IPS DF 6.9 (cell line): Measurements from ENCODE around the gene C20orf96.

Source experiments
- DNase-seq: peaks from one replicate; pipeline ENCODE4 v3.0.0-alpha.2; 2013; ENCODE audit warnings: low read depth, low spot score
- H3K27ac ChIP-seq: one replicate; pipeline ENCODE4 v1.5.1; 2013; ENCODE audit warnings: low read length, control low read depth
- H3K27me3 ChIP-seq: 2 replicates; pipeline ENCODE4 v1.6.1; 2013; ENCODE audit warnings: mild to moderate bottlenecking, low read length; ENCODE audit not compliant: control insufficient read depth, insufficient read depth
- H3K36me3 ChIP-seq: 2 replicates; pipeline ENCODE4 v1.6.1; 2013; ENCODE audit warnings: low read length; ENCODE audit not compliant: control insufficient read depth, insufficient read depth
- H3K4me1 ChIP-seq: 2 replicates; pipeline ENCODE4 v1.6.1; 2013; ENCODE audit warnings: low read length; ENCODE audit not compliant: control insufficient read depth, insufficient read depth
- H3K4me3 ChIP-seq: 2 replicates; pipeline ENCODE4 v1.5.1; 2013; ENCODE audit warnings: mild to moderate bottlenecking, low read length
- H3K9me3 ChIP-seq: 2 replicates; pipeline ENCODE4 v1.6.1; 2013; ENCODE audit warnings: low read length, inconsistent platforms; ENCODE audit not compliant: control insufficient read depth, insufficient read depth
- WGBS: extraction: QIAGEN DNeasy Blood & Tissue Kit; methylation state at CpG from one replicate; pipeline ENCODE4 v1.1.7; 2013; ENCODE audit warnings: mixed read lengths, missing lambda C conversion rate; ENCODE audit not compliant: insufficient read length, insufficient coverage; 5-methylcytosine and 5-hydroxymethylcytosine counted together

The C20orf96 gene

DNA sequence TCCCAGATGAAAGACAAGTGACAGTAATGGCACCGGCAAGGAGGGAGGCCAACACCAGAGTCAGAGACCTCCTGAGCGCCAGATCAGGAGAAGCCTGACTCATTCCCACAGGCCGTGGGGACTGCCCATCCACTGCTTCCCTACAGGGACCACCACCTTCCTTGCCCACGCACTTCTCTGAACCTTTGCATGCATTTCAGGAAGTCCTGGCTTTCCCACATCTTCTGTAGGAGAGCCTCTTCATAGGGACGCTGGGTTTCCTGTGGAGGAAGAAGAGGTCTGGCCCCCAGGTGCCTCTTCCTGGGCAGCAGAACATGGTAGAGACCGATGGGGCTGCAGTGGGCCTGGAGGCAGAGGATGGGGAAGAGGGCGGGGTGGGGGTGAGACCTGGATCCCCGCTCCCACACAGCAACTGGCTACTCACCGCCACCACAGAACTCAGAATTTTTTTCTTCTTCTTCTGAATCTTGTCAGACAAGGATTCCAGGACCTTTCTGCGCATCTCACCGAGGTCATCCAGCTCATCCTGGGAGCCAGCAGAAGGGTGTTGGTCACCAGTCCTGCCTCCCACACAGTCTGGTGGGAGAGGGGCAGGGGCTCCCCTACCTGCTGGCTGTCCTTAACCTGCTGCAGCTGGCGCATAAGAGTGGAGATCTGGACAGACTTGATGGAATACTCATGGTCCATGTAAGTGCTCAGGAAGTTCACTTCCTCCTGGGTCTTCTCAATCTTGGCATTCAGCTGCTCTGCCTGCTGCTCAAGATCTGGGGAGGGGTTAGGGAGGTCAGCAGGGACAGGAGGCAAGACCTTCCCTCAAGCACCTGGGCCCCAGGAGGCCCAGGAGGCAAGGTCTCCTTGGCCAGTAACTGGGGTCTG is 13.7 kb downstream of the C20orf96 start:
- Histone ChIP-seq H3K9me3 (no peaks in the 10 kb centered on the region), H3K4me1 (no peaks in the 10 kb centered on the region), H3K27ac (no peak overlapping the region), H3K4me3 (no peak overlapping the region), H3K27me3 (no peaks in the 10 kb centered on the region), H3K36me3 (peaks cover 9% of the 10 kb centered on the region)
- no peak for DNase-seq
- WGBS = no CpG with 5 or more reads among the region's 12 CpGs

DNA sequence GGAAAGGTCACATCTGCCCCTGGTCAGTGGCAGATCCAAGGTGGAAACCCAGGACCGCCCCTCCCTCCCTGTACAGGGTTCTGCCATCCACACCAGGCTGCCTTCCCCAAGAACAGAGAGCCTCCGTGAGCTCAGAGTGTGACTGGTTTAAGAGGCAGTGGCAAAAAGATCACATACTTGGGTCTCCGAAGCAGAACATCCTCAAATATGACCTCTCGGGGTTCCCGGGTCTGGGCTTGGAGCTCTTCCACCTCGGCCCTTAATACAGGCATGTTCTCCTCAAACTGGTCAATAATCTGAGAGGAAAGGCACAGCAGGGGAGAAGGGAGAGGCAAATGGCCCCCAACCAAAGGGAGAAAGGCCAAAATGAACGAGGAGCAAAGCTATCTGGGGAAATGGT is 14.8 kb downstream of the C20orf96 start:
- Histone ChIP-seq H3K9me3 (no peaks in the 10 kb centered on the region), H3K27ac (no peak overlapping the region), H3K36me3 (peaks cover 9% of the 10 kb centered on the region), H3K4me3 (no peak overlapping the region), H3K27me3 (no peaks in the 10 kb centered on the region), H3K4me1 (no peaks in the 10 kb centered on the region)
- DNase-seq = no peak
- no CpG with 5 or more reads among the region's 7 CpGs for WGBS

DNA sequence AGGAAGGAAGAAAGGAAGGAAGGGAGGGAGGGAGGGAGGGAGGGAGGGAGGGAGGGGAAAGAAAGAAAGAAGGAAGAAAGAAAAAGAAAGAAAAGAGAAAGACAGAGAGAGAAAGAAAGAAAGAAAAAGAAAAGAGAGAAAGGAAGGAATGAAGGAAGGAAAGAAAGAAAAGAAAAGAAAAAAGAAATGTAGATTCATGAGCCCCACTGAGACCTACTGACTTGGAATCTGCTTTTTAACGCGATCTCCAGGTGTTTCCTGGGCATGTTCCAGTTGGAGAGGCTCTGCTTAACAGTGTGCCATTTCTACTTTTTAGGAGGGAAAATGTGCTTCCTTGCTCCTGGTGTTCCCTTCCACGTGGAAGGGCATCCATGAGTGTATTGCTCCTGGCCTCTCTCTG is 16.7 kb downstream of the C20orf96 start:
- Histone ChIP-seq H3K27me3 (no peaks in the 10 kb centered on the region), H3K27ac (no peak overlapping the region), H3K36me3 (peaks cover 9% of the 10 kb centered on the region), H3K4me3 (no peak overlapping the region), H3K9me3 (no peaks in the 10 kb centered on the region), H3K4me1 (no peaks in the 10 kb centered on the region)
- no peak for DNase-seq
- WGBS = no CpG with 5 or more reads among the region's 3 CpGs

DNA sequence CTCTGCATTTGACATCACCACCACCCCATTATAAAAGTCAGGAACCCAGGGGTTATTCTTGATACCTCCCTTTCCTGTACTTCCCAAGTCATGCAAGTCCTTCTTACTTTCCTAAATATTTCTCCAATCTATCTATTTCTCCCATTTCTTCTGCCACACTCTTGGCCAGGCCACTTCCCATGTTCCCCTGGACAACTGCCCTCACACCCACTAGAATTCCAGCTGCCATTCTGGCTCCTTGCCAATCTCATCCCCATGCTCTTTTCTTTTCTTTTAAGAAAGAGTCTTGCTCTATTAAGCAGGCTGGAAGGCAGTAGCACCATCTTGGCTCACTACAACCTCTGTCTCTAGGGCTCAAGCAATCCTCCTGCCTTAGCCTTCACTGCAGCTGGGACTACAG is 17.8 kb downstream of the C20orf96 start:
- Histone ChIP-seq H3K27me3 (no peaks in the 10 kb centered on the region), H3K36me3 (peaks cover 9% of the 10 kb centered on the region), H3K9me3 (no peaks in the 10 kb centered on the region), H3K27ac (no peak overlapping the region), H3K4me1 (no peaks in the 10 kb centered on the region), H3K4me3 (no peak overlapping the region)
- no peak for DNase-seq

DNA sequence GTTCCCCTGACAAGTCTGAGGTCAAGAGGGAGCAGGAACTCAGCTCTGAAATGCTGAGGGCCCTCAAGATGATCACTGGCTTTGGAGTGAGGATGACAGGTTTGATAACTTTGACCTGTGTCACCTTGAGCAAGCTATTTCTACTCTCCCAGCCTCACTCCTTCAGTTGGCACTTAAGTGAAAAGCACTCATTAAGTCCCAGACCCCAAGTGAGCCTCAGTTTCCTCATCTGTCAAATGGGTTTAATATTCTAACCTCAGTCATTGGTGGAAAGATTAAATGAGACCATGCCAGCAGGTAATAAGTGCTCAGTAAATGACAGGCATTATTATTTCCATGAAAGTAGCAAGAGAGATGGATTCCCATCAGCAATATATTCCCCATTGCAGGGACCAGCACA is 19.0 kb downstream of the C20orf96 start:
- H3K27ac ChIP-seq = no peak overlapping the region
- H3K4me3 ChIP-seq = no peak overlapping the region
- DNase-seq = no peak
- H3K27me3 ChIP-seq = no peaks in the 10 kb centered on the region
- H3K36me3 ChIP-seq = peaks cover 3% of the 10 kb centered on the region; the same call in 1 of the 2 replicates
- H3K9me3 ChIP-seq = no peaks in the 10 kb centered on the region
- H3K4me1 ChIP-seq = no peaks in the 10 kb centered on the region

DNA sequence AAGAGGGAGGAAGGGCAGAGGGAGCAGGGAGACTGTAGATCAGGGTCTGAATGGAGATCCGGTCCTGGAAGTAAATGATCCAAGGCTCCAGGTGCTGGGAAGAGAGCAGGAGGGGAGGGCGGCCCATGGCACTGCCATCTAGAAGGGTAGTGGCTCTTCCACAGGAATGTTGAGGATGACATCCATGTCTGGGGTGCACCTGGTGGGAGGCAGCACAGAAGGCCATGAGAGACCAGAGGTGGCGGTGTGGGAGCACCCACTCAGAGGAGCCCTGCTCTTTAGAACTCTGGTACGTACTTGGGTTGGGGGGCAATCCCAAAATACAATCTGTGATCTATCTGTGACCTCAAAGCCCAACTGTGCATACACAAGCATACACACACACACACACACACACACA is 19.5 kb downstream of the C20orf96 start:
- no peaks in the 10 kb centered on the region for H3K9me3 ChIP-seq
- no CpG with 5 or more reads among the region's 4 CpGs for WGBS
- H3K27me3 ChIP-seq = peaks cover 1% of the 10 kb centered on the region; the same call in 1 of the 2 replicates

DNA sequence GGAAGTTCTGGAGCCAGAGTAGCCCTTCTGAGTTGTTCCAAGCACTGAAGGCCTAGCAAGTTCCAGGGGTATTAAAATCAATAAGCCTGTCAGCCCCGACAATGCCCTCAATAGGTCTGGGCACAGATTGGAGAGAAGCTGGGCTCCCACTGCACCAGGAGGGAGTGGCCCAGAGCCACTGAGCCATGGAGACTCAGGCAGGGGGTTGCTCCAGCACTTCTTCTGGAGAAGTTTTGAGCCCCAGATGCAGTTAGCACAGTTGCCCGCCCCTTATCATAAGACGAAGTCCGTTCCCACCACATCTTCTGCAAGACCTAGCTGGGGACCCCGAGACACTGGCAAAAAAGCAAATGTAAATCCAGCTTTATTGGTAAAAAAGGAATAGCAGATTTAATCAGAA is 20.0 kb downstream of the C20orf96 start:
- DNase-seq = no peak
- no CpG with 5 or more reads among the region's 5 CpGs for WGBS

More for the DNA sequence above, 19.5 kb downstream of the C20orf96 start:
- DNase-seq = no peak
- Histone ChIP-seq H3K4me3 (no peak overlapping the region), H3K36me3 (no peaks in the 10 kb centered on the region), H3K27ac (no peak overlapping the region), H3K4me1 (no peaks in the 10 kb centered on the region)

DNA sequence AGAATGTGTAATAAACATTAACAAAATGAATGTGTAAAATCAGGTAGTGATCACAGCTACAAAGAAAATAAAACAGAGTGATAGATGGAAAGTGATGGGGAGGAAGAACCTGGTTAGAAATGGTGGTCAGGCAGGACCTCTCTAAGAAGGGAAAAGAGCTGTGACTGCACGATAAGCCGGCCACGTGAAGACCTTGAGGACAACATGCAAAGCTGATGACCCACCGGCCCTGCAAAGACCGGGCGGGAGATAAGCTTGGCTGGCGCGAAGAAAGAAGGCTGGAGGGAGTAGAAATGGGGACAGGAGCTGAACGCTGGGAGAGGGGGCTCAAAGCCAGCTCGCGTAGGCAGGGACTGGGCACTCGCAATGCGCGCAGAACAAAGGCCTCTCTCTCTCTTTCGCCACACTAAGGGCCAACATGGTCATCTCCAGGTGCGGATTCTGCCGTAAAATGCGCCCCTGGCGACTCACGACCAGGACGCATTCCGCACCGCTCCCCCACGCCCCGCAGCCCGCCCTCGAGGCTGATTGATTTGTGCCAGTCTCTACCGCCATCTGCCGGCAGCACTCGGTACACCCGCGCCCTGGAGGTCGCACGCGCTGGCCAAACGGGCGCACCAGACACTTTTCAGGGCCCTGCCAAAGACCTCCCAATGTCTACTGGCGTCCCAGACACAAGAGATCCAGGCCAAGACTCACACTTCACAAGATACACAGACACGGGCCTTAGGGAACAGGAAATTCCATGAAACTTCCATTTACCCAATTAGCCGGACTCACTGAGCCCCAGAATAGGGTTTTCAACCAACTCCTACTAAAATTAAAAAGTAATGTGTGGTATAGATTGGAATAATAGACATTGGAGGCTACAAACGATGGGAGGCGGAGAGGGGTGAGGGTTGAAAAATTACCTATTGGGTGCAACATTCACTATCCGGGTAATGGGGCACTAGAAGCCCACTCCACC is 23.7 kb downstream of the C20orf96 start:
- no CpG with 5 or more reads among the region's 43 CpGs for WGBS
- H3K4me3 ChIP-seq = no peak overlapping the region
- H3K27ac ChIP-seq = no peak overlapping the region

More for the DNA sequence above, 20.0 kb downstream of the C20orf96 start:
- Histone ChIP-seq H3K36me3 (no peaks in the 10 kb centered on the region), H3K27ac (no peak overlapping the region), H3K9me3 (no peaks in the 10 kb centered on the region), H3K4me1 (no peaks in the 10 kb centered on the region), H3K27me3 (peaks cover 1% of the 10 kb centered on the region; the same call in 1 of the 2 replicates), H3K4me3 (no peak overlapping the region)

DNA sequence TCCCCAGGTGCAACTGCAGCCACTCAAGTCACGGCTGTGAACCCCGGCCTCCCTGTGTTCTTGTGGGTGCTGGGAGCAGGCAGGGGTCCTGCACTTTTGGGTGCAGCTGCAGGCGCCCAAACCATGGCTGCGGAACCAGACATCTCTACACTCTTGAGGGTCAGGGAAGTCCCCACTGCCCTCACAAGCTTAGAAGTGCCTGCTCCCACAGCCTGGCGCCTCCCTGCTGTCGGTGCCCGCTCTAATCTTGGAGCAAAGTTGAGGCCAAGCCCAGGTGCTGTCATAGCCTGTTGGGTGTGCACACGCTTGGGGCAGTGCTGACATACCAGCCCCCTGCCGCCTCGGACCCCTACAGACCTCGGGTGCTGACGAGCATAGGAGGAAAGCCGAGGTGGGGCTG is 26.8 kb downstream of the C20orf96 start:
- Histone ChIP-seq H3K27me3 (peaks cover 10% of the 10 kb centered on the region; the same call in 1 of the 2 replicates), H3K4me3 (no peak overlapping the region), H3K9me3 (no peaks in the 10 kb centered on the region), H3K4me1 (no peaks in the 10 kb centered on the region), H3K36me3 (no peaks in the 10 kb centered on the region), H3K27ac (no peak overlapping the region)
- WGBS = no CpG with 5 or more reads among the region's 13 CpGs
- no peak for DNase-seq

More for the DNA sequence above, 23.7 kb downstream of the C20orf96 start:
- Histone ChIP-seq H3K9me3 (no peaks in the 10 kb centered on the region), H3K4me1 (no peaks in the 10 kb centered on the region), H3K27me3 (peaks cover 4% of the 10 kb centered on the region; the same call in 1 of the 2 replicates), H3K36me3 (no peaks in the 10 kb centered on the region)
- DNase-seq = peak; percentile 82

DNA sequence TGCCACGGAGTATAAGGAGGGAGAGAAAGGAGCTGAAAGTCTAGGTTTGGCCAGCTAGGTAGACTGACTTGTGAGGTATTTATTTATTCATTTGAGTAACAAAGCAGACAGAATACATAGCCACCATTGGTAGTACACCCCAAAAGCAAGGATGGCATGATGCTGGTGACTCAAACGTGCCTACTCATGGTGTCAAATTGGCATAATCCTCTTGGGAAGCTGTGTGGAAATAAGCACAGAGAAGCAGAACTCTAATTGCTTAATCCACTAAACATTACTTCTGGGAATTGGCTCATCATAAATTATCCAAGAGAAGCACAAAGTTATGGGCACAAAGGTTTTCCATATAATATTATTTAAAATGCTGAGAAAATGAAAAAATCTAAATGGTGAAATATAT is 30.6 kb downstream of the C20orf96 start:
- WGBS = no CpG with 5 or more reads among the region's 2 CpGs
- no peak overlapping the region for H3K4me3 ChIP-seq
- no peak overlapping the region for H3K27ac ChIP-seq
- no peaks in the 10 kb centered on the region for H3K36me3 ChIP-seq
- H3K27me3 ChIP-seq = peaks cover 20% of the 10 kb centered on the region; the same call in 1 of the 2 replicates
- no peaks in the 10 kb centered on the region for H3K4me1 ChIP-seq
- H3K9me3 ChIP-seq = no peaks in the 10 kb centered on the region
- no peak for DNase-seq
